Lower lobe of right lung (tissue), 2 donors: ENCODE measurements around the gene SEMA3D. TPM values are rescaled to one million over a fixed set of nuclear protein-coding genes. Genes with fewer than 3 reads are reported as not detected.

Source experiments
- ATAC-seq, 2 donors: fragments of 200-7000 bp; cut with Tn5 transposase; one replicate each; pipeline ENCODE4 v1.9.1; 2020 to 2022; ENCODE audit warnings: mild to moderate bottlenecking in 2 of 2, moderate library complexity in 2 of 2
- DNase-seq: peaks from one replicate; pipeline ENCODE4 v3.0.0-alpha.2; 2020
- H3K27ac ChIP-seq: fragments of 200-600 bp; one replicate; pipeline ENCODE4 v1.8.0; 2022
- H3K27me3 ChIP-seq: fragments of 200-600 bp; one replicate; pipeline ENCODE4 v1.8.0; 2022; ENCODE audit warnings: low read depth
- H3K36me3 ChIP-seq: fragments of 200-600 bp; one replicate; pipeline ENCODE4 v1.8.0; 2022; ENCODE audit warnings: mild to moderate bottlenecking
- H3K4me1 ChIP-seq: fragments of 200-600 bp; one replicate; pipeline ENCODE4 v1.8.0; 2022
- H3K4me3 ChIP-seq: fragments of 200-600 bp; one replicate; pipeline ENCODE4 v1.8.0; 2022; ENCODE audit warnings: mild to moderate bottlenecking
- H3K9me3 ChIP-seq: fragments of 200-600 bp; one replicate; pipeline ENCODE4 v1.8.0; 2022
- intact Hi-C: fragments of 100-400 bp; cut with DNase I; formaldehyde crosslinking; loops from one replicate; pipeline ENCODE4 v1.11.0; 2022
- total RNA-seq: library from RNA; stranded (reverse); fragmentation: NEBNext Ultra II Directional; extraction: Animal tissue kit (Norgen Biotek cat#: 25700); gene quantifications from one replicate; pipeline ENCODE4 v1.2.1, GENCODE V29; 2021
- TF ChIP-seq, protein P1 (sequence below): fragments of 200-600 bp; IDR thresholded peaks from one replicate; pipeline ENCODE4 v1.8.0; 2022; ENCODE audit warnings: antibody characterized with exemption, mild to moderate bottlenecking
- donor health status: DM: no; HTN: yes; CAD: no; lungs with severe emphysema.

Gene SEMA3D
- total RNA-seq, 1 donor from 2014 or later = 8.0 TPM

DNA sequence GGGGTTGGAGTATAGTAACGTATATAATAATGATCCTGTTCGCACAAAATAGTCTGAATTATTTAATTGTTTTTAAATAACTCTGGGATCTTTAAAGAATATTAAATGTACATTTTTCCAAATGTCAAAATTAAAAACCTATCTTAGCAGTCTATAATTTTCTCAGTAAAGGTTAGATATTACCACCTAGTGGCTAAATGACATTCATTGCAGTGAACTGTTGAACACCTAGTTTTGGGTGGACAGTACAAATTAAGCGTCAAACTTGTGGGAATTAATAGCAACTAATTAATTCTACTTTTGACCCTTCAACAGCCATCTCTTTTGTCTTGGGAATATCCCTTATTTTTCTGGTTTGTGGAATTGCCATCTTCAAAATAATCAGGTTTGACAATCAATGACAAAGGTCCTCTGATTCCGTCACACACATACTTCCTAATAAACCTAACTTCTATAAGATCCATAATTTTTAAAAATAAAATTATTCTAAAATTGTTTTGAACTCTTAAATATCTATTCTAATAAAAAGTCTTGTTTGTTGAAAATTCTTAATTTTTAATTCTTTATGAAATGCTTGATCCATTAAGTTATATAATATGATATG lies 165.7 kb downstream of the SEMA3D start:
- TF ChIP-seq, protein P1, sequence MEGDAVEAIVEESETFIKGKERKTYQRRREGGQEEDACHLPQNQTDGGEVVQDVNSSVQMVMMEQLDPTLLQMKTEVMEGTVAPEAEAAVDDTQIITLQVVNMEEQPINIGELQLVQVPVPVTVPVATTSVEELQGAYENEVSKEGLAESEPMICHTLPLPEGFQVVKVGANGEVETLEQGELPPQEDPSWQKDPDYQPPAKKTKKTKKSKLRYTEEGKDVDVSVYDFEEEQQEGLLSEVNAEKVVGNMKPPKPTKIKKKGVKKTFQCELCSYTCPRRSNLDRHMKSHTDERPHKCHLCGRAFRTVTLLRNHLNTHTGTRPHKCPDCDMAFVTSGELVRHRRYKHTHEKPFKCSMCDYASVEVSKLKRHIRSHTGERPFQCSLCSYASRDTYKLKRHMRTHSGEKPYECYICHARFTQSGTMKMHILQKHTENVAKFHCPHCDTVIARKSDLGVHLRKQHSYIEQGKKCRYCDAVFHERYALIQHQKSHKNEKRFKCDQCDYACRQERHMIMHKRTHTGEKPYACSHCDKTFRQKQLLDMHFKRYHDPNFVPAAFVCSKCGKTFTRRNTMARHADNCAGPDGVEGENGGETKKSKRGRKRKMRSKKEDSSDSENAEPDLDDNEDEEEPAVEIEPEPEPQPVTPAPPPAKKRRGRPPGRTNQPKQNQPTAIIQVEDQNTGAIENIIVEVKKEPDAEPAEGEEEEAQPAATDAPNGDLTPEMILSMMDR = peak; percentile 35
- Histone ChIP-seq H3K27ac (no peak overlapping the region), H3K27me3 (no peaks in the 10 kb centered on the region), H3K4me3 (no peak overlapping the region), H3K4me1 (no peaks in the 10 kb centered on the region), H3K9me3 (no peaks in the 10 kb centered on the region), H3K36me3 (no peaks in the 10 kb centered on the region)
- no peak for ATAC-seq
- intact Hi-C loops = loop anchor here (5.0 kb wide), 1 partner anchor 1044 kb away; no protein-coding TSS in a partner anchor
- DNase-seq = no peak

DNA sequence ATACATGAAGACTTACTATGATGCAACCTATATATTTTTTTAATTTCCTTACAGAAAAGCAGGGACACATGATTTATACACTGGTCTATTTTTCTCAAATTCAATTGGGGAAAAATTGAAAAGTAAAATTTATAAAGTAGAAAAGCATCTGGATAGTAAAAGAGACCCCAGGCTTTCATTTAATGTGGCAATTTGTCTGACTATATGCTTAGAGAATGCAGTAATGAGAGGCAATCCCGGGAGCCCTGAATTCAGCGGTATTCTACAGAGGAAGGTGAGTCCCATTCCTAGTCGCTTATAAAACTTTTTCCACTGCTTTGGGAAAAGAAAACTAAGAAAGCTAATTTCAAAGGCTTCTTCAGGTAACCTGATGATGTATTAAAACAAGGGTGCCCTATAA lies 167.1 kb downstream of the SEMA3D start:
- no peak overlapping the region for H3K27ac ChIP-seq
- TF ChIP-seq, protein P1 = no peak
- H3K36me3 ChIP-seq = no peaks in the 10 kb centered on the region
- no peak for ATAC-seq
- DNase-seq = no peak
- H3K9me3 ChIP-seq = no peaks in the 10 kb centered on the region
- H3K27me3 ChIP-seq = no peaks in the 10 kb centered on the region
- no peaks in the 10 kb centered on the region for H3K4me1 ChIP-seq
- no peak overlapping the region for H3K4me3 ChIP-seq
- intact Hi-C loops = loop anchor here (5.0 kb wide), 1 partner anchor 1042 kb away; no protein-coding TSS in a partner anchor

DNA sequence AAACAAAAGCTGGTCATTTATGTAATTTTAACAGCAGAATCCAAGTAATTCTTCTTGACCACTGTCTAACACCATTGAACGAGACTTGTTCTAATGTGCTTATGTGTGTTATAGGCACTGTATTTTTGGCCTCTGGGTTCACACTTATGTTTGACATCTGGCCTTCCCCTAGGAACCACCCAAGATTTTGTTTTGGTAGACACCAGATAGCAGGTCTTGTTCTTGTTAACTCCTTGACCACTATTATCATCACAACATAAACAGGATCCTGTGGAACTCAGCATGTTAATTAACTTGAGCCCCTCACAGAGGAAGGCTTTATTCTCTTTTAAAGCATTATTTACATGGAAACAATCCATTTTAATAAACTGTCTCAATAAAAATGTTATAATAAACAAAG lies 167.7 kb downstream of the SEMA3D start:
- ATAC-seq (no peak), DNase-seq (no peak)
- Histone ChIP-seq H3K27ac (no peak overlapping the region), H3K27me3 (no peaks in the 10 kb centered on the region), H3K4me1 (no peaks in the 10 kb centered on the region), H3K4me3 (no peak overlapping the region), H3K36me3 (no peaks in the 10 kb centered on the region), H3K9me3 (no peaks in the 10 kb centered on the region)
- intact Hi-C loops = no loop called here
- TF ChIP-seq, protein P1 = no peak

DNA sequence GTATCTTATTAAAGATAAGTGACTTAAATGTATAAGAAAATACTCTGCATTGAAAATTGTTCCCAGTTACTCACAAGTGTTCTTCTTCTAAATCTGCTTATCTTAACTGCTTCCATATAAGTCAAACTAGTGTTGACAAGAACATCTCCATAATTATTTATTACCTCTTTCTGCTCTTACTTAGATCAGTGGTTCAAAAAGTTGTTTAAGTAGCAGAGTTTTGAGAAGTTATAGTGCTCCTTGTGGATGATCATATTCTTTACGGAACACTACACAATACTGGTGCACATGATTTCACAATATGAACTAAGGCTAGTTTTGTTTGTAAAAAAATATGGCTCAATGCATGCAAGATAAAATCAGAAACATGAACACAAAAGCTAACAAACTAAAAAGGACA lies 168.4 kb downstream of the SEMA3D start:
- DNase-seq (no peak), ATAC-seq (no peak)
- Histone ChIP-seq H3K27ac (no peak overlapping the region), H3K4me3 (no peak overlapping the region), H3K36me3 (no peaks in the 10 kb centered on the region), H3K4me1 (no peaks in the 10 kb centered on the region), H3K9me3 (no peaks in the 10 kb centered on the region), H3K27me3 (no peaks in the 10 kb centered on the region)
- intact Hi-C loops = no loop called here
- TF ChIP-seq, protein P1 = no peak

DNA sequence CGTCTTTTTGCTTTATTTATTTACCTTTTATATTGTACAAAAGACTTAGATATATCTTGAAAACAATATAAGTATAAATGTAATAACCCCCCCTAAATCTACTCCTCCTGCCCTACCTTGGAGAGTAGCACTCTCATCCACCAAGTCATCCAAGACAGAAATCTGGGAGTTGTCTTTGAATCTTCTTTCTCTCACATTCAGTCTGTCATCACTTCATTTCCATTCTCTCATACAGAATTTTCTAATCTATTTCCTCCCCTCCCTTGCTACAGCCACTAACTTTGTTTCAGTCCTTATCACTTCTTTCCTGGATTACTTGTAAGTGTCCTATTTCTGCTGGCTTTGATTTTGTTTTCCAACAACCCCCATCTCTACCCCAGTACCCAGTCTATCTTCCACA lies 170.6 kb downstream of the SEMA3D start:
- ATAC-seq = no peak

More for the DNA sequence above, 170.6 kb downstream of the SEMA3D start:
- Histone ChIP-seq H3K9me3 (no peaks in the 10 kb centered on the region), H3K27ac (no peak overlapping the region), H3K4me1 (no peaks in the 10 kb centered on the region), H3K27me3 (no peaks in the 10 kb centered on the region), H3K4me3 (no peak overlapping the region), H3K36me3 (no peaks in the 10 kb centered on the region)
- intact Hi-C loops = no loop called here
- TF ChIP-seq, protein P1 = no peak
- DNase-seq = no peak
